ENCODE results near the gene BHLHE23. TPM values are rescaled to one million over a fixed set of nuclear protein-coding genes. Genes with fewer than 3 reads are reported as not detected.

The BHLHE23 gene
- total RNA-seq, 4 donors from 2014 or later, result not detected

- intact Hi-C loops (cut with DNase I), result no loop called here
- no peaks in the 10 kb centered on the region for H3K9me3 ChIP-seq
- no peak overlapping the region for H3K27ac ChIP-seq (replicated peaks in 1 of 4)
- H3K27me3 ChIP-seq, result peaks cover 0 to 89% (median 14%) of the 10 kb centered on the region in 4 donors
- 80% methylated on average over 6 of the region's 6 CpGs for WGBS
- no peak for DNase-seq (ENCODE audit: extremely low spot score)
- H3K36me3 ChIP-seq, result no peaks in the 10 kb centered on the region
- no peak for TF ChIP-seq EP300 (IDR thresholded peaks at IDR 0.05)
- TF ChIP-seq CTCF (IDR thresholded peaks at IDR 0.05), result no peak
- no peak for TF ChIP-seq POLR2A (IDR thresholded peaks at IDR 0.05; ENCODE audit: low read depth)
- TF ChIP-seq POLR2AphosphoS5 (IDR thresholded peaks at IDR 0.05), result no peak
- H3K4me3 ChIP-seq, result no peak overlapping the region
- H3K4me1 ChIP-seq, result no peaks in the 10 kb centered on the region
Observed at GRCh38 chr20:62986257-62986800, 20.4 kb downstream of the BHLHE23 start.

- H3K27me3 ChIP-seq, result peaks cover 0 to 89% (median 17%) of the 10 kb centered on the region in 4 donors
- no peak for TF ChIP-seq CTCF (IDR thresholded peaks at IDR 0.05)
- TF ChIP-seq POLR2A (IDR thresholded peaks at IDR 0.05; ENCODE audit: low read depth), result no peak
- 65% methylated on average over 10 of the region's 14 CpGs for WGBS
Observed at GRCh38 chr20:62985444-62985778, 21.4 kb downstream of the BHLHE23 start.

GRCh38 chr20:62984666-62985443 is 21.9 kb downstream of the BHLHE23 start:
- Histone ChIP-seq H3K36me3 (no peaks in the 10 kb centered on the region), H3K27me3 (peaks cover 0 to 90% (median 20%) of the 10 kb centered on the region in 4 donors), H3K4me1 (peaks cover 0 to 8% (median 0%) of the 10 kb centered on the region in 4 donors), H3K4me3 (no peak overlapping the region), H3K9me3 (no peaks in the 10 kb centered on the region), H3K27ac (replicated peaks in 1 of 4) (no peak overlapping the region)
- no peak for DNase-seq (ENCODE audit: extremely low spot score)
- intact Hi-C loops (cut with DNase I), result no loop called here
- WGBS, result 72% methylated on average over 16 of the region's 18 CpGs
- TF ChIP-seq POLR2A (IDR thresholded peaks at IDR 0.05; ENCODE audit: low read depth), result no peak
- TF ChIP-seq CTCF (IDR thresholded peaks at IDR 0.05), result no peak
- no peak for TF ChIP-seq EP300 (IDR thresholded peaks at IDR 0.05)
- no peak for TF ChIP-seq POLR2AphosphoS5 (IDR thresholded peaks at IDR 0.05)

More at GRCh38 chr20:62985444-62985778, 21.4 kb downstream of the BHLHE23 start:
- H3K4me1 ChIP-seq, result peaks cover 0 to 7% (median 0%) of the 10 kb centered on the region in 4 donors
- H3K27ac ChIP-seq (replicated peaks in 1 of 4), result no peak overlapping the region
- no peaks in the 10 kb centered on the region for H3K36me3 ChIP-seq
- intact Hi-C loops (cut with DNase I), result no loop called here
- H3K9me3 ChIP-seq, result no peaks in the 10 kb centered on the region
- DNase-seq (ENCODE audit: extremely low spot score), result no peak
- H3K4me3 ChIP-seq, result no peak overlapping the region

GRCh38 chr20:62983210-62983609 is 23.6 kb downstream of the BHLHE23 start:
- H3K27ac ChIP-seq (replicated peaks in 1 of 4), result no peak overlapping the region
- TF ChIP-seq POLR2A (IDR thresholded peaks at IDR 0.05; ENCODE audit: low read depth), result no peak
- no peak for TF ChIP-seq EP300 (IDR thresholded peaks at IDR 0.05)
- TF ChIP-seq POLR2AphosphoS5 (IDR thresholded peaks at IDR 0.05), result no peak
- no peak for TF ChIP-seq CTCF (IDR thresholded peaks at IDR 0.05)
- H3K4me3 ChIP-seq, result no peak overlapping the region
- WGBS, result 91% methylated on average over 6 of the region's 6 CpGs
- no peaks in the 10 kb centered on the region for H3K9me3 ChIP-seq
- peaks cover 0 to 8% (median 0%) of the 10 kb centered on the region in 4 donors for H3K4me1 ChIP-seq
- H3K27me3 ChIP-seq, result peaks cover 0 to 96% (median 23%) of the 10 kb centered on the region in 4 donors
- H3K36me3 ChIP-seq, result no peaks in the 10 kb centered on the region
- intact Hi-C loops (cut with DNase I), result no loop called here
- DNase-seq (ENCODE audit: extremely low spot score), result no peak
